ENCODE results near the gene CSF2. TPM values are rescaled to one million over a fixed set of nuclear protein-coding genes. Genes with fewer than 3 reads are reported as not detected.

The CSF2 gene
- total RNA-seq: 100 to 1,000 TPM in 1 of 2 experiments, 1 to 10 TPM in 1; 4.9 to 164 TPM

GRCh38 chr5:132073231-132074013 lies at the start of gene CSF2:
Gene CSF2, plus strand, starts transcription at chr5:132073789. Its CDS starts 35 bp downstream, at chr5:132073824.
- no peak for ATAC-seq
- peaks cover 84% of the 10 kb centered on the region for H3K4me1 Mint-ChIP-seq
- no peaks in the 10 kb centered on the region for H3K27me3 Mint-ChIP-seq
- H3K27ac Mint-ChIP-seq: peak within 1 kb of the TSS; percentile 69
- no peaks in the 10 kb centered on the region for H3K36me3 Mint-ChIP-seq
- H3K9me3 Mint-ChIP-seq (ENCODE audit: low read depth): no peaks in the 10 kb centered on the region
- no peak for DNase-seq
- peak within 1 kb of the TSS; percentile 26 for H3K4me3 Mint-ChIP-seq
- CTCF ChIA-PET: interaction anchor here (1.0 to 2.9 kb wide), 6 partner anchors 11 to 107 kb away, joined by 3 to 15 read pairs (median 4); no protein-coding TSS in a partner anchor

DNA sequence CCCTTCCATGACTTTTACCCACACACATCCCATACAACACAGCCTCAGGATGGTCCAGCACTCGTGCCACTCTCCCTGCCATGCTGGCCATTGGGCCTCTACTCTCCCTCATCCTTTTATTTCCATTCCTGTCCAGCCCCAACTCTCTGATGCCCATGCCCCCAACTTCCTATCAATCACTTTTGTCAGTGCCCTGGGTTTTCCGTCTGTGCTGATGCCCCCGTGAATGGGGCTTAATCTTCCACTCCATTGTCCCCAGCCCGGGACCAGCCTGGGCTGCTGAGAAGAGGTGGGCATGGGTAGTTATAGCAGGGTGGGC lies 49.5 kb upstream of the CSF2 start:
- ATAC-seq: no peak
- H3K27me3 Mint-ChIP-seq: peaks cover 17% of the 10 kb centered on the region
- DNase-seq: no peak
- H3K27ac Mint-ChIP-seq: no peak overlapping the region
- no peaks in the 10 kb centered on the region for H3K36me3 Mint-ChIP-seq
- H3K4me3 Mint-ChIP-seq: no peak overlapping the region
- H3K9me3 Mint-ChIP-seq (ENCODE audit: low read depth): no peaks in the 10 kb centered on the region
- peaks cover 27% of the 10 kb centered on the region for H3K4me1 Mint-ChIP-seq
- CTCF ChIA-PET: interaction anchor here (0.6 to 3.3 kb wide), 4 partner anchors 16 to 359 kb away, joined by 3 to 12 read pairs (median 4); no protein-coding TSS in a partner anchor

GRCh38 chr5:132024789-132025402 lies 48.7 kb upstream of the CSF2 start:
- H3K27me3 Mint-ChIP-seq: peaks cover 21% of the 10 kb centered on the region
- H3K4me3 Mint-ChIP-seq: no peak overlapping the region
- ATAC-seq (no peak), DNase-seq (peak; percentile 40)
- peaks cover 2% of the 10 kb centered on the region for H3K36me3 Mint-ChIP-seq
- H3K9me3 Mint-ChIP-seq (ENCODE audit: low read depth): no peaks in the 10 kb centered on the region
- CTCF ChIA-PET: interaction anchor here (1.4 to 3.3 kb wide), 2 partner anchors 34 to 38 kb away, joined by 4 to 12 read pairs; no protein-coding TSS in a partner anchor
- no peak overlapping the region for H3K27ac Mint-ChIP-seq
- H3K4me1 Mint-ChIP-seq: peaks cover 21% of the 10 kb centered on the region

- H3K36me3 Mint-ChIP-seq: peaks cover 6% of the 10 kb centered on the region
- H3K9me3 Mint-ChIP-seq (ENCODE audit: low read depth): no peaks in the 10 kb centered on the region
- ATAC-seq (no peak), DNase-seq (no peak)
- peaks cover 26% of the 10 kb centered on the region for H3K27me3 Mint-ChIP-seq
- no peak overlapping the region for H3K27ac Mint-ChIP-seq
- peaks cover 15% of the 10 kb centered on the region for H3K4me1 Mint-ChIP-seq
- CTCF ChIA-PET: interaction anchor here (3.3 kb wide), 1 partner anchor 38 kb away, joined by 12 read pairs; no protein-coding TSS in a partner anchor
- no peak overlapping the region for H3K4me3 Mint-ChIP-seq
These were observed 48.1 kb upstream of the CSF2 start for GRCh38 chr5:132025403-132025971.

GRCh38 chr5:132026516-132027008 lies 47.0 kb upstream of the CSF2 start:
- peaks cover 7% of the 10 kb centered on the region for H3K4me1 Mint-ChIP-seq
- H3K27me3 Mint-ChIP-seq: peaks cover 24% of the 10 kb centered on the region
- peaks cover 8% of the 10 kb centered on the region for H3K36me3 Mint-ChIP-seq
- peaks cover 2% of the 10 kb centered on the region for H3K9me3 Mint-ChIP-seq (ENCODE audit: low read depth)
- H3K4me3 Mint-ChIP-seq: no peak overlapping the region
- DNase-seq: peak; percentile 86
- peak overlapping the region; percentile 77 for H3K27ac Mint-ChIP-seq
- CTCF ChIA-PET: interaction anchor here (1.1 to 1.3 kb wide), 2 partner anchors 27 to 437 kb away, joined by 3 to 5 read pairs; no protein-coding TSS in a partner anchor
- ATAC-seq: peak; percentile 90

GRCh38 chr5:132027027-132027426 lies 46.6 kb upstream of the CSF2 start:
- peaks cover 8% of the 10 kb centered on the region for H3K36me3 Mint-ChIP-seq
- peaks cover 7% of the 10 kb centered on the region for H3K4me1 Mint-ChIP-seq
- CTCF ChIA-PET: interaction anchor here (1.1 to 1.3 kb wide), 2 partner anchors 26 to 438 kb away, joined by 3 to 5 read pairs; no protein-coding TSS in a partner anchor
- peaks cover 3% of the 10 kb centered on the region for H3K9me3 Mint-ChIP-seq (ENCODE audit: low read depth)
- H3K27me3 Mint-ChIP-seq: peaks cover 24% of the 10 kb centered on the region
- ATAC-seq (peak; percentile 38), DNase-seq (peak; percentile 43)
- peak overlapping the region; percentile 77 for H3K27ac Mint-ChIP-seq
- no peak overlapping the region for H3K4me3 Mint-ChIP-seq

DNA sequence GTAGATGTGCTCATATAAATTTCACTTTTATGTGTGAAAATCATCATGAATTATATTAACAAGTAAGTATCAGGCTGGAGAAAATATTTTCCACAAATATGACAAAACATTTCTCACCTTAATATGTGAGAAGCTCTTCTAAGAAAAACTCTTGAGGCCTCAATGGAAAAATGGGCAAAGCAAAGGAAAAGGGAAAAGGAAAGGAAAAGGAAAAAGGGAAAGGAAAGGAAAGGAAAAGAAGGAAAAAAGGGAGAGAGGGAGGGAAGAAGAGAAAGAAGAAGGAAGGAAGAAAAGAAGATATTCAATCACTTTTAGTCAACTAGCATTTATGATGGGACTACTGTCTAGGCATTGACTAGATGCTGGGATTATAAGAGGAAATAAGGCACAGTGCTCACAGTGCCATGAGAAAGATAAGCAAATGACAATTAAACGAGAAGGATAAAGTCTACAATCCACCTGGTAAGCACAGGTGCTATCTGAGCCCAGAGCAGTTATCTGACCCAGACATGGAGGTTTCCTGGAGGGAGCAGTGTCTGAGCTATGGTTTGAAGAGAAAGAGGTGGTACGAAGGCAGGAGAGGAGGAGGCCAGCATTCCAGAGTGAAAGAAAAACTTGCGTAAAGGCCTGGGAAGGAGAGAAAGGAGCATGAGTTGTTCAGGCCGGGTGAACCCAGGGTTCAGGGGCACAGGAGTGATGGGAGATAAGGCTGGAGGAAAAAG lies 43.8 kb upstream of the CSF2 start:
- H3K27ac Mint-ChIP-seq: no peak overlapping the region
- peaks cover 25% of the 10 kb centered on the region for H3K27me3 Mint-ChIP-seq

GRCh38 chr5:132030610-132031009 lies 43.0 kb upstream of the CSF2 start:
- peaks cover 25% of the 10 kb centered on the region for H3K27me3 Mint-ChIP-seq
- CTCF ChIA-PET: interaction anchor here (1.1 kb wide), 1 partner anchor 33 kb away, joined by 3 read pairs; no protein-coding TSS in a partner anchor

More for the DNA sequence above, 43.8 kb upstream of the CSF2 start:
- Mint-ChIP-seq H3K4me3 (no peak overlapping the region), H3K9me3 (ENCODE audit: low read depth) (peaks cover 14% of the 10 kb centered on the region), H3K4me1 (peaks cover 7% of the 10 kb centered on the region), H3K36me3 (peaks cover 18% of the 10 kb centered on the region)
- ATAC-seq (no peak), DNase-seq (no peak)
- CTCF ChIA-PET: interaction anchor here (1.1 kb wide), 1 partner anchor 33 kb away, joined by 3 read pairs; no protein-coding TSS in a partner anchor

GRCh38 chr5:132032196-132032595 lies 41.4 kb upstream of the CSF2 start:
- Mint-ChIP-seq H3K9me3 (ENCODE audit: low read depth) (peaks cover 14% of the 10 kb centered on the region), H3K27ac (no peak overlapping the region), H3K4me3 (no peak overlapping the region), H3K27me3 (peaks cover 34% of the 10 kb centered on the region), H3K36me3 (peaks cover 18% of the 10 kb centered on the region), H3K4me1 (peaks cover 7% of the 10 kb centered on the region)
- DNase-seq (no peak), ATAC-seq (no peak)
- CTCF ChIA-PET: interaction anchor here (1.7 kb wide), 1 partner anchor 31 kb away, joined by 5 read pairs; no protein-coding TSS in a partner anchor

More at GRCh38 chr5:132030610-132031009, 43.0 kb upstream of the CSF2 start:
- H3K4me3 Mint-ChIP-seq: no peak overlapping the region
- H3K4me1 Mint-ChIP-seq: peaks cover 7% of the 10 kb centered on the region
- no peak overlapping the region for H3K27ac Mint-ChIP-seq
- peaks cover 18% of the 10 kb centered on the region for H3K36me3 Mint-ChIP-seq
- ATAC-seq: no peak
- DNase-seq: no peak
- H3K9me3 Mint-ChIP-seq (ENCODE audit: low read depth): peaks cover 14% of the 10 kb centered on the region

DNA sequence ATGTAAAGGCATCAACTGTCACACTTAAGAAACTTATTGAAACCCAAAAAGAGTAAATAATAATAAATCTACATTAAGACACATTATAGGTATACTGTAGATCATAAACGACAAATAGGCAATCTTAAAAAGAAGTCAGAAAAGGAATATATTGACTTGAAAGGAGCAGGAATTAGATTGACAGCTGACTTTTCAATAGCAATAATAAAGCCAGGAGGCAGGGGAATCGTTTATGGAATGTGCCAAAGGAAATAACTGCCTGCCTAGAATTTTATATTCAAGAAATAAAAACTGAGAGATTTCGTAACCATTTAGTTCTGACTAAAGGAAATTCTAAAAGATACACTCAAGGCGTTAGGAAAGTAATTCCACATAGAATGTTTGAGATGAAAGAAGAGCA lies 40.5 kb upstream of the CSF2 start:
- no peak for ATAC-seq
- H3K27ac Mint-ChIP-seq: no peak overlapping the region
- no peak for DNase-seq
- peaks cover 14% of the 10 kb centered on the region for H3K9me3 Mint-ChIP-seq (ENCODE audit: low read depth)
- peaks cover 43% of the 10 kb centered on the region for H3K27me3 Mint-ChIP-seq
- H3K36me3 Mint-ChIP-seq: peaks cover 19% of the 10 kb centered on the region
- peaks cover 3% of the 10 kb centered on the region for H3K4me1 Mint-ChIP-seq
- H3K4me3 Mint-ChIP-seq: no peak overlapping the region
- CTCF ChIA-PET: interaction anchor here (1.7 kb wide), 1 partner anchor 30 kb away, joined by 5 read pairs; no protein-coding TSS in a partner anchor

GRCh38 chr5:132037353-132037752 lies 36.2 kb upstream of the CSF2 start:
- Mint-ChIP-seq H3K36me3 (peaks cover 23% of the 10 kb centered on the region), H3K4me1 (no peaks in the 10 kb centered on the region), H3K9me3 (ENCODE audit: low read depth) (peaks cover 16% of the 10 kb centered on the region), H3K27me3 (peaks cover 60% of the 10 kb centered on the region), H3K27ac (no peak overlapping the region), H3K4me3 (no peak overlapping the region)
- ATAC-seq: no peak
- DNase-seq: no peak
- CTCF ChIA-PET: interaction anchor here (0.6 to 1.0 kb wide), 2 partner anchors 21 to 26 kb away, joined by 3 read pairs; no protein-coding TSS in a partner anchor

GRCh38 chr5:132044207-132044606 lies 29.4 kb upstream of the CSF2 start:
- CTCF ChIA-PET: no interaction called here

More at GRCh38 chr5:132044207-132044606, 29.4 kb upstream of the CSF2 start:
- Mint-ChIP-seq H3K9me3 (ENCODE audit: low read depth) (peaks cover 5% of the 10 kb centered on the region), H3K4me1 (no peaks in the 10 kb centered on the region), H3K4me3 (no peak overlapping the region), H3K36me3 (peaks cover 12% of the 10 kb centered on the region), H3K27me3 (peaks cover 31% of the 10 kb centered on the region), H3K27ac (no peak overlapping the region)
- DNase-seq (no peak), ATAC-seq (no peak)
